Measurements from ENCODE around the gene SKA2. TPM values are rescaled to one million over a fixed set of nuclear protein-coding genes. Genes with fewer than 3 reads are reported as not detected.

Gene SKA2
- total and polyA plus RNA-seq, 9 of the 15 experiments (the other 6 are each of a cell fraction or from before 2014, with no cell fraction given), result 58.1 to 183 (median 133) TPM

DNA sequence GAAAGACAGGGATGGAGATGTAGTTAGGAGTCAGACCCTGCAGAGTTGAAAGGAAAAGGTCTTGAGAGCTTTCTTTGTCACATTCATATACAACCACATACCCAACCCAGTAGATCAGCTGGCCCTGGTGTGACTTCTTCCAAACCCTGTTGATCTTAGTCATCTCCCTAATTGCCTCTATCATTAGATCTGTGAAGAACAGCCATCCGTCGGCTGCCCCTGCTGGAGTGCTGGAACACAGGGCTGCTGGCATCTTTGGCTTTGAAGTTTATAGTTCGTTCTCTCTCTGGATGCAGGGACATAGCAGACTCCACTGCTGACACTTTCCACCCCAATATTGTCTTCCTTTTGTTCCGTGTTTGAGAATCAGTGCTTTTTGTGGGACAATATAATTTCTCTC, 44.4 kb upstream of the SKA2 start:
- in situ Hi-C loops (cut with MboI), result no loop called here
- Histone ChIP-seq H3K79me2 (ENCODE audit: control insufficient read depth, insufficient read depth, low read length) (no peaks in the 10 kb centered on the region), H2AFZ (ENCODE audit: low read depth, low read length) (no peak overlapping the region), H3K9me1 (ENCODE audit: control insufficient read depth, insufficient read depth, low read length) (no peaks in the 10 kb centered on the region), H4K20me1 (replicated peaks; ENCODE audit: control insufficient read depth, insufficient read depth, low read length) (no peaks in the 10 kb centered on the region), H3K27ac (ENCODE audit: extremely low read depth, low read depth, low read length) (no peak overlapping the region), H3K9ac (ENCODE audit: insufficient read depth in 1 of 2, low read depth in 2 of 2, low read length in 2 of 2) (no peak overlapping the region), H3K27me3 (ENCODE audit: control insufficient read depth in 2 of 2, insufficient read depth in 2 of 2, low read length in 2 of 2) (no peaks in the 10 kb centered on the region), H3K4me2 (ENCODE audit: insufficient read depth, low read length) (no peak overlapping the region), H3K36me3 (ENCODE audit: control insufficient read depth, insufficient read depth, low read length) (peaks cover 71% of the 10 kb centered on the region), H3K9me3 (replicated peaks; ENCODE audit: control insufficient read depth, insufficient read depth, low read depth, low read length) (no peaks in the 10 kb centered on the region), H3K4me3 (no peak overlapping the region), H3K4me1 (replicated peaks in 1 of 2; ENCODE audit: control insufficient read depth in 2 of 2, insufficient read depth in 2 of 2, low read length in 2 of 2) (no peaks in the 10 kb centered on the region)
- CTCF ChIA-PET (ENCODE audit: low intra/inter-chr PET ratio), result no interaction called here
- ATAC-seq (no peak), DNase-seq (ENCODE audit: extremely low read depth in 1 of 4, low spot score in 3 of 4) (no peak), FAIRE-seq (no peak)
- BruUV-seq (replicated peaks), result no TSS peak
- POLR2A ChIA-PET, result no interaction called here
- TF ChIP-seq ZNF609 (CRISPR knock-in tag; IDR thresholded peaks at IDR 0.05; ENCODE audit: borderline replicate concordance), result no peak
- TF ChIP-seq MBD2 (IDR thresholded peaks at IDR 0.05; ENCODE audit: borderline replicate concordance, low read depth), result no peak
- no peak for TF ChIP-seq AFF1 (IDR thresholded peaks at IDR 0.05; ENCODE audit: low read depth in 1 of 2, partially characterized antibody in 2 of 2)
- TF ChIP-seq BCLAF1 (IDR thresholded peaks at IDR 0.05; ENCODE audit: borderline replicate concordance in 1 of 2, control insufficient read depth in 1 of 2, low read depth in 2 of 2, low read length in 1 of 2), result no peak
- TF ChIP-seq ZFPM2 (CRISPR knock-in tag; IDR thresholded peaks at IDR 0.05), result no peak
- no peak for TF ChIP-seq EHMT2 (IDR thresholded peaks at IDR 0.05)
- no peak for TF ChIP-seq CC2D1A (IDR thresholded peaks at IDR 0.05)
- TF ChIP-seq, protein P1, sequence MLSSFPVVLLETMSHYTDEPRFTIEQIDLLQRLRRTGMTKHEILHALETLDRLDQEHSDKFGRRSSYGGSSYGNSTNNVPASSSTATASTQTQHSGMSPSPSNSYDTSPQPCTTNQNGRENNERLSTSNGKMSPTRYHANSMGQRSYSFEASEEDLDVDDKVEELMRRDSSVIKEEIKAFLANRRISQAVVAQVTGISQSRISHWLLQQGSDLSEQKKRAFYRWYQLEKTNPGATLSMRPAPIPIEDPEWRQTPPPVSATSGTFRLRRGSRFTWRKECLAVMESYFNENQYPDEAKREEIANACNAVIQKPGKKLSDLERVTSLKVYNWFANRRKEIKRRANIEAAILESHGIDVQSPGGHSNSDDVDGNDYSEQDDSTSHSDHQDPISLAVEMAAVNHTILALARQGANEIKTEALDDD (IDR thresholded peaks at IDR 0.05), result no peak
- 79% methylated on average over 4 of the region's 4 CpGs for WGBS (ENCODE audit: insufficient coverage, low coverage, missing lambda C conversion rate)
- intact Hi-C loops (cut with micrococcal nuclease), result no loop called here

All from K562 (cell line).